ENCODE measurements around the gene ATP5MC2.

Gene ATP5MC2

DNA sequence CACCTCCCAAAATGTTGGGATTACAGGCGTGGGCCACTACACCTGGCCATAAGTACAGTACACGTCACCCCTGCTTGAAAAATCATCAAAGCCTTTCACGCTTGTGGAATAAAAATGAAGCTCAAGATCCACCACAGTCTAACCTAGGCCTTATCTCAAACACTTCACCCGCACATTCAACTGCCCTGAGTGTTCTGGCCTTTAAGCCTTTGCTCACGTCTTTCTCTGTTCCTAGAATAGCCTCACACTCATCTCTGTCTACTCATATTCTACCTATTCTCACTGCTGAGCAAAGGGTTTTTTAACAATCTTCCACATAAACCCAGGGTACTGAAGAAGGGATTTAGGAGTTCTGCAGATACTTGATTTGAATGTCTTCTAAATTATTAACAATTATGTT is 41.4 kb upstream of the ATP5MC2 start:
- H3K36me3 ChIP-seq (ENCODE audit: insufficient read depth): no peaks in the 10 kb centered on the region

DNA sequence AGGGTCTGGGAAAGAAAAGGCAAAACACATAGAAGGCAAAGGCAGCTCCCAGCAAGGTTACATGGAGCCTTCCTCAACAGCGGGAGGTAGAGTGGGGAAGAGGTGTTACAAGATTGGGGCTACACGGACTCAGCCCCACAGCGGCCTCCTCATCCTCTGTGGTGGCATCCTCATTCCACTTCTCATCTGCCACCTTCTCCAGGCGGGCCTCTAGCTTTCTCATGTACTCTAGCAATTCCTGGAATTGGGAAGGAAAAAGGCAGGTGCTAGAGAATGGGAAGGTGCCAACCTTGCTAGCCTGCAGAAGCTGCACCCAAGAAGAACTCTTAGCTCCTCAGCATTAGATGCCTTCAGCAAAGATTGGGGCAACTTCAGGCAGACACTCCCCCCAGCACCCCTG is 38.1 kb upstream of the ATP5MC2 start:
- no peaks in the 10 kb centered on the region for H3K4me1 ChIP-seq (ENCODE audit: low read depth, poor library complexity, severe bottlenecking)
- no peak overlapping the region for H3K27ac ChIP-seq
- H3K36me3 ChIP-seq (ENCODE audit: insufficient read depth): no peaks in the 10 kb centered on the region
- H3K4me2 ChIP-seq: no peak overlapping the region
- H3K27me3 ChIP-seq (ENCODE audit: insufficient read depth, low read depth): no peaks in the 10 kb centered on the region; the same call in 1 of the 2 replicates
- H4K20me1 ChIP-seq (ENCODE audit: insufficient read depth): no peaks in the 10 kb centered on the region
- no peak overlapping the region for H3K9ac ChIP-seq
- TF ChIP-seq, protein P1, sequence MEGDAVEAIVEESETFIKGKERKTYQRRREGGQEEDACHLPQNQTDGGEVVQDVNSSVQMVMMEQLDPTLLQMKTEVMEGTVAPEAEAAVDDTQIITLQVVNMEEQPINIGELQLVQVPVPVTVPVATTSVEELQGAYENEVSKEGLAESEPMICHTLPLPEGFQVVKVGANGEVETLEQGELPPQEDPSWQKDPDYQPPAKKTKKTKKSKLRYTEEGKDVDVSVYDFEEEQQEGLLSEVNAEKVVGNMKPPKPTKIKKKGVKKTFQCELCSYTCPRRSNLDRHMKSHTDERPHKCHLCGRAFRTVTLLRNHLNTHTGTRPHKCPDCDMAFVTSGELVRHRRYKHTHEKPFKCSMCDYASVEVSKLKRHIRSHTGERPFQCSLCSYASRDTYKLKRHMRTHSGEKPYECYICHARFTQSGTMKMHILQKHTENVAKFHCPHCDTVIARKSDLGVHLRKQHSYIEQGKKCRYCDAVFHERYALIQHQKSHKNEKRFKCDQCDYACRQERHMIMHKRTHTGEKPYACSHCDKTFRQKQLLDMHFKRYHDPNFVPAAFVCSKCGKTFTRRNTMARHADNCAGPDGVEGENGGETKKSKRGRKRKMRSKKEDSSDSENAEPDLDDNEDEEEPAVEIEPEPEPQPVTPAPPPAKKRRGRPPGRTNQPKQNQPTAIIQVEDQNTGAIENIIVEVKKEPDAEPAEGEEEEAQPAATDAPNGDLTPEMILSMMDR (conservative IDR thresholded peaks at IDR 0.05; ENCODE audit: low read depth, low read length): no peak
- H3K4me3 ChIP-seq (IDR thresholded peaks at IDR 0.05; ENCODE audit: insufficient read depth, low read depth, low read length): no peak overlapping the region
- H2AFZ ChIP-seq (ENCODE audit: low read depth): no peak overlapping the region
- no peaks in the 10 kb centered on the region for H3K79me2 ChIP-seq (ENCODE audit: insufficient read depth, low read depth)

More for the DNA sequence above, 41.4 kb upstream of the ATP5MC2 start:
- no peaks in the 10 kb centered on the region for H3K79me2 ChIP-seq (ENCODE audit: insufficient read depth, low read depth)
- H3K9ac ChIP-seq: no peak overlapping the region
- H3K4me3 ChIP-seq (IDR thresholded peaks at IDR 0.05; ENCODE audit: insufficient read depth, low read depth, low read length): no peak overlapping the region
- no peak overlapping the region for H3K27ac ChIP-seq
- no peaks in the 10 kb centered on the region for H4K20me1 ChIP-seq (ENCODE audit: insufficient read depth)
- H3K4me1 ChIP-seq (ENCODE audit: low read depth, poor library complexity, severe bottlenecking): peaks cover 23% of the 10 kb centered on the region
- TF ChIP-seq, protein P1 (conservative IDR thresholded peaks at IDR 0.05; ENCODE audit: low read depth, low read length): no peak
- no peak overlapping the region for H3K4me2 ChIP-seq
- no peaks in the 10 kb centered on the region for H3K27me3 ChIP-seq (ENCODE audit: insufficient read depth, low read depth)
- no peak overlapping the region for H2AFZ ChIP-seq (ENCODE audit: low read depth)

DNA sequence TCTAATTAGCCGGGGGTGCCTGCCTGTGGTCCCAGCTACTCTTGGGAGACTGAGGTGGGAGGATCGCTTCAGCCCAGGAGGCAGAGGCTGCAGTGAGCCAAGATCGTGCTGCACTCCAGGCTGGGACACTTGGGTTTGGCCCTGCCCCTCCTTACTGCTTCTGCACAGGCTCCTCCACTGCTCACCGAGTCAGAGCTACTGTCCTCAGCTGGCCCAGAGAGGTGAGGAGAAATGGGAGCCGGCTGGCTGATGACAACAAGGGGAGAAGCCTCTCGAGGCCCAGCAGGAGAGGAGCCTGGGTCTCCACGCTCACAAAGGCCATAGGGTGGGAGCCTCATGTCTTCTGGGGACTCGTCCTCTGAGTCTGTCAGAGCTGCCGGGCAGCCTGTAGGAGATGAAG is 37.6 kb upstream of the ATP5MC2 start:
- Histone ChIP-seq H3K4me3 (IDR thresholded peaks at IDR 0.05; ENCODE audit: insufficient read depth, low read depth, low read length) (no peak overlapping the region), H2AFZ (ENCODE audit: low read depth) (no peak overlapping the region), H3K4me1 (ENCODE audit: low read depth, poor library complexity, severe bottlenecking) (no peaks in the 10 kb centered on the region), H3K79me2 (ENCODE audit: insufficient read depth, low read depth) (no peaks in the 10 kb centered on the region), H3K27ac (no peak overlapping the region), H4K20me1 (ENCODE audit: insufficient read depth) (no peaks in the 10 kb centered on the region), H3K36me3 (ENCODE audit: insufficient read depth) (no peaks in the 10 kb centered on the region), H3K9ac (no peak overlapping the region), H3K27me3 (ENCODE audit: insufficient read depth, low read depth) (no peaks in the 10 kb centered on the region; the same call in 1 of the 2 replicates), H3K4me2 (no peak overlapping the region)
- TF ChIP-seq, protein P1 (conservative IDR thresholded peaks at IDR 0.05; ENCODE audit: low read depth, low read length): no peak

DNA sequence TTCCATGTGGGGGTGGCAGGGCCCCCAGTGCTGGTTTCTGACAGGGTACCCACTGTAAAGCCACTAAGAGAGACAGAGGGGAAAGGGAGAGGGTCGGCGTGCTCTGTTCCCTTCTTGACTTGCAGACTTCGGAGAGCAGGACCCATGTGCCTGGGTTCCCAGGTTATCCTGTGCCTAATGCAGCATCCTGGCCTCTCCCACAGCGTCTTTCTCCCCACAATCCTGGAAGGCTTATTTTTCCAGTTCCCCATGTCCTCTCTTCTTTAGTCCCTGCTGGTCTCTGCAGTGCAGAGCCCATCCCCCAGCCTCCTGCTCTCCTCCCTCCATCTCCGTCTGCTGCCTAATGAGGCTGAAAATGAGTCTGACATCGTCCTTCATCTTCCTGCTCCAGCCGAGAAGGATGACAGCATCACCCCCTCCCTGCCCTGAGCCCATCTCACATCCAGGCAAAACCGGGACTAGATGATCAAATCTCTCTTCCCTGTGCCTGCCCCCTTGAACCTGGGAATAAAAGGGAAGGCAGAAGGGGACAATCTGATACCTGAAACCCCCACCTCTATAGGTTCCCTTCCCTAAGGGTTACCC is 36.3 kb upstream of the ATP5MC2 start:
- H3K4me3 ChIP-seq (IDR thresholded peaks at IDR 0.05; ENCODE audit: insufficient read depth, low read depth, low read length): no peak overlapping the region
- no peaks in the 10 kb centered on the region for H4K20me1 ChIP-seq (ENCODE audit: insufficient read depth)
- H3K79me2 ChIP-seq (ENCODE audit: insufficient read depth, low read depth): no peaks in the 10 kb centered on the region
- no peak overlapping the region for H3K27ac ChIP-seq
- H3K4me1 ChIP-seq (ENCODE audit: low read depth, poor library complexity, severe bottlenecking): no peaks in the 10 kb centered on the region
- no peak overlapping the region for H2AFZ ChIP-seq (ENCODE audit: low read depth)
- TF ChIP-seq, protein P1 (conservative IDR thresholded peaks at IDR 0.05; ENCODE audit: low read depth, low read length): no peak
- H3K36me3 ChIP-seq (ENCODE audit: insufficient read depth): no peaks in the 10 kb centered on the region
- no peak overlapping the region for H3K9ac ChIP-seq
- no peak overlapping the region for H3K4me2 ChIP-seq
- no peaks in the 10 kb centered on the region; the same call in 1 of the 2 replicates for H3K27me3 ChIP-seq (ENCODE audit: insufficient read depth, low read depth)

Measured in KMS-11 (cell line).